ENCODE measurements around the gene SMCO4. TPM values are rescaled to one million over a fixed set of nuclear protein-coding genes. Genes with fewer than 3 reads are reported as not detected.

The SMCO4 gene
- total RNA-seq, 1 donor from 2014 or later = 24.0 TPM

- Mint-ChIP-seq H3K36me3 (ENCODE audit: low read depth) (peaks cover 2% of the 10 kb centered on the region), H3K27ac (ENCODE audit: unreplicated experiment) (no peak overlapping the region), H3K4me3 (ENCODE audit: unreplicated experiment) (no peak overlapping the region), H3K27me3 (ENCODE audit: low read depth) (no peaks in the 10 kb centered on the region), H3K4me1 (ENCODE audit: low read depth) (peaks cover 7% of the 10 kb centered on the region), H3K9me3 (ENCODE audit: low read depth) (peaks cover 6% of the 10 kb centered on the region)
- TF ChIP-seq CTCF (IDR thresholded peaks at IDR 0.05) = no peak
- no peak for DNase-seq (ENCODE audit: low spot score)
Observed at GRCh38 chr11:93512949-93513667, 30.1 kb downstream of the SMCO4 start.

- Mint-ChIP-seq H3K27me3 (ENCODE audit: low read depth) (no peaks in the 10 kb centered on the region), H3K4me1 (ENCODE audit: low read depth) (peaks cover 7% of the 10 kb centered on the region), H3K27ac (ENCODE audit: unreplicated experiment) (no peak overlapping the region), H3K4me3 (ENCODE audit: unreplicated experiment) (no peak overlapping the region), H3K36me3 (ENCODE audit: low read depth) (peaks cover 2% of the 10 kb centered on the region), H3K9me3 (ENCODE audit: low read depth) (peaks cover 6% of the 10 kb centered on the region)
- DNase-seq (ENCODE audit: low spot score) = no peak
- no peak for TF ChIP-seq CTCF (IDR thresholded peaks at IDR 0.05)
Observed at GRCh38 chr11:93512073-93512475, 31.1 kb downstream of the SMCO4 start.

- H3K27me3 Mint-ChIP-seq (ENCODE audit: low read depth) = no peaks in the 10 kb centered on the region
- H3K4me3 Mint-ChIP-seq (ENCODE audit: unreplicated experiment) = no peak overlapping the region
- no peak for TF ChIP-seq CTCF (IDR thresholded peaks at IDR 0.05)
- H3K9me3 Mint-ChIP-seq (ENCODE audit: low read depth) = peaks cover 6% of the 10 kb centered on the region
- no peak for DNase-seq (ENCODE audit: low spot score)
- peaks cover 8% of the 10 kb centered on the region for H3K4me1 Mint-ChIP-seq (ENCODE audit: low read depth)
- H3K36me3 Mint-ChIP-seq (ENCODE audit: low read depth) = peaks cover 2% of the 10 kb centered on the region
- no peak overlapping the region for H3K27ac Mint-ChIP-seq (ENCODE audit: unreplicated experiment)
Observed at GRCh38 chr11:93510196-93510873, 32.9 kb downstream of the SMCO4 start.

GRCh38 chr11:93507517-93507916 lies 35.7 kb downstream of the SMCO4 start:
- no peak for DNase-seq (ENCODE audit: low spot score)
- peaks cover 1% of the 10 kb centered on the region for H3K36me3 Mint-ChIP-seq (ENCODE audit: low read depth)
- H3K4me3 Mint-ChIP-seq (ENCODE audit: unreplicated experiment) = no peak overlapping the region
- no peak overlapping the region for H3K27ac Mint-ChIP-seq (ENCODE audit: unreplicated experiment)
- no peak for TF ChIP-seq CTCF (IDR thresholded peaks at IDR 0.05)
- no peaks in the 10 kb centered on the region for H3K27me3 Mint-ChIP-seq (ENCODE audit: low read depth)
- peaks cover 9% of the 10 kb centered on the region for H3K9me3 Mint-ChIP-seq (ENCODE audit: low read depth)
- H3K4me1 Mint-ChIP-seq (ENCODE audit: low read depth) = peaks cover 15% of the 10 kb centered on the region

- DNase-seq (ENCODE audit: low spot score) = no peak
- peaks cover 1% of the 10 kb centered on the region for H3K36me3 Mint-ChIP-seq (ENCODE audit: low read depth)
- no peak overlapping the region for H3K27ac Mint-ChIP-seq (ENCODE audit: unreplicated experiment)
- TF ChIP-seq CTCF (IDR thresholded peaks at IDR 0.05) = no peak
- H3K27me3 Mint-ChIP-seq (ENCODE audit: low read depth) = no peaks in the 10 kb centered on the region
- no peak overlapping the region for H3K4me3 Mint-ChIP-seq (ENCODE audit: unreplicated experiment)
- peaks cover 11% of the 10 kb centered on the region for H3K9me3 Mint-ChIP-seq (ENCODE audit: low read depth)
- H3K4me1 Mint-ChIP-seq (ENCODE audit: low read depth) = peaks cover 15% of the 10 kb centered on the region
Observed at GRCh38 chr11:93505703-93506102, 37.5 kb downstream of the SMCO4 start.

Measured in chondrocyte (in vitro differentiated cells).